SK-N-SH (cell line): ENCODE measurements around the gene EED. TPM values are rescaled to one million over a fixed set of nuclear protein-coding genes. Genes with fewer than 3 reads are reported as not detected.
A peak's percentile ranks its signal among the peaks of the same experiment; 100 is the strongest.

ENCODE experiments used
- CTCF ChIA-PET: fragments of 300-600, 350-600 bp; formaldehyde crosslinking; extraction: SDS; loops from one replicate; lab custom pipeline; 2021; lab: Yijun Ruan, JAX
- POLR2A ChIA-PET: fragments of 350-600 bp; sonication (Branson Sonifier 250); formaldehyde crosslinking; extraction: SDS; loops from one replicate; lab custom pipeline; 2020; ENCODE audit warnings: antibody characterized with exemption, inconsistent platforms; lab: Yijun Ruan, JAX
- DNase-seq: peaks from one replicate; pipeline ENCODE4 v3.0.0; 2012
- H2AFZ ChIP-seq: fragments of 200-600 bp; sonication (generic); 2 replicates; pipeline ENCODE4 v1.8.1; 2016; ENCODE audit warnings: antibody characterized with exemption, mild to moderate bottlenecking, low read depth
- H3F3A ChIP-seq: fragments of 200-600 bp; sonication (generic); replicated peaks from 2 replicates; pipeline ENCODE3; 2016; ENCODE audit warnings: antibody characterized with exemption, mild to moderate bottlenecking; ENCODE audit not compliant: insufficient read depth
- H3K27ac ChIP-seq, 2 experiments: fragments of 200-500 bp in 1 of 2; fragments of 200-600 bp in 1 of 2; sonication (Bioruptor generic) in 1 of 2; sonication (generic), shearing (Covaris generic) in 1 of 2; 2 replicates each; pipeline versions ENCODE4 v1.5.1 to v1.6.1; 2014 to 2016; ENCODE audit warnings: low read depth in 2 of 2, inconsistent platforms in 1 of 2, low read length in 1 of 2, mild to moderate bottlenecking in 1 of 2, mixed read lengths in 1 of 2
- H3K27me3 ChIP-seq: fragments of 200-600 bp; sonication (generic), shearing (Covaris generic); 2 replicates; pipeline ENCODE4 v1.6.1; 2016; ENCODE audit warnings: mixed run types; ENCODE audit not compliant: insufficient read depth
- H3K36me3 ChIP-seq, 2 experiments: fragments of 200-500 bp in 1 of 2; fragments of 200-600 bp in 1 of 2; sonication (Bioruptor generic) in 1 of 2; sonication (generic) in 1 of 2; replicated peaks in 1 of 2; 2 replicates each; pipeline versions ENCODE3 to v1.5.1; 2014 to 2016; ENCODE audit warnings: low read length in 1 of 2, mild to moderate bottlenecking in 1 of 2; ENCODE audit not compliant: insufficient read depth in 2 of 2, control insufficient read depth in 1 of 2
- H3K4me1 ChIP-seq, 2 experiments: fragments of 200-500 bp in 1 of 2; fragments of 200-600 bp in 1 of 2; sonication (Bioruptor generic) in 1 of 2; sonication (generic), shearing (Covaris generic) in 1 of 2; 2 replicates each; pipeline versions ENCODE4 v1.5.1 to v1.6.1; 2014 to 2016; ENCODE audit warnings: low read depth in 1 of 2, low read length in 1 of 2, mixed run types in 1 of 2; ENCODE audit not compliant: insufficient read depth in 2 of 2, control insufficient read depth in 1 of 2
- H3K4me2 ChIP-seq: fragments of 200-600 bp; sonication (generic), shearing (Covaris generic); 2 replicates; pipeline ENCODE4 v1.6.1; 2017; ENCODE audit warnings: mixed run types
- H3K4me3 ChIP-seq, 2 experiments: fragments of 200-500 bp in 1 of 2; fragments of 200-600 bp in 1 of 2; sonication (Bioruptor generic) in 1 of 2; sonication (generic), shearing (Covaris generic) in 1 of 2; 2 replicates each; pipeline versions ENCODE4 v1.5.1 to v1.8.1; 2014 to 2016; ENCODE audit warnings: low read depth in 2 of 2, inconsistent platforms in 1 of 2, low read length in 1 of 2, mild to moderate bottlenecking in 1 of 2, mixed read lengths in 1 of 2, moderate library complexity in 1 of 2
- H3K79me2 ChIP-seq: fragments of 200-600 bp; sonication (generic); 2 replicates; pipeline ENCODE4 v1.8.1; 2017; ENCODE audit warnings: mild to moderate bottlenecking; ENCODE audit not compliant: insufficient read depth
- H3K9ac ChIP-seq: fragments of 200-600 bp; sonication (generic); 2 replicates; pipeline ENCODE4 v1.6.1; 2017; ENCODE audit warnings: mixed run types
- H3K9me2 ChIP-seq: fragments of 200-600 bp; sonication (generic); 2 replicates; pipeline ENCODE4 v1.6.1; 2017; ENCODE audit warnings: mixed run types
- H3K9me3 ChIP-seq: fragments of 200-600 bp; sonication (generic); 2 replicates; pipeline ENCODE4 v1.6.1; 2017; ENCODE audit warnings: mixed run types, mild to moderate bottlenecking, moderate library complexity
- H4K20me1 ChIP-seq: fragments of 200-600 bp; sonication (generic); 2 replicates; pipeline ENCODE4 v1.6.1; 2017; ENCODE audit warnings: mild to moderate bottlenecking, mixed run types; ENCODE audit not compliant: insufficient read depth
- CHD2 ChIP-seq: fragments of 150-350 bp; IDR thresholded peaks from 2 replicates; pipeline ENCODE4 v1.6.1; 2018; ENCODE audit warnings: low read length; ENCODE audit not compliant: partially characterized antibody
- CTCF ChIP-seq: fragments of 200-600 bp; sonication (generic); IDR thresholded peaks from 2 replicates; pipeline ENCODE4 v1.6.1; 2017; ENCODE audit warnings: antibody characterized with exemption, mild to moderate bottlenecking, moderate library complexity
- ELF1 ChIP-seq: IDR thresholded peaks from 2 replicates; pipeline ENCODE4 v1.4.0; 2012
- EZH2phosphoT487 ChIP-seq: fragments of 200-600 bp; sonication (generic); IDR thresholded peaks from 2 replicates; pipeline ENCODE4 v1.6.1; 2017; ENCODE audit warnings: low read depth, mixed run types, mild to moderate bottlenecking, antibody characterized with exemption, moderate library complexity, borderline replicate concordance
- GABPA ChIP-seq: IDR thresholded peaks from 2 replicates; pipeline ENCODE4 v1.4.0; 2012; ENCODE audit warnings: low read depth, mild to moderate bottlenecking
- GATA2 ChIP-seq: sonication (generic); formaldehyde crosslinking; IDR thresholded peaks from 2 replicates; pipeline ENCODE4 v1.5.0; 2020; ENCODE audit warnings: mild to moderate bottlenecking, missing genetic modification reagents
- IRF3 ChIP-seq: fragments of 150-350 bp; IDR thresholded peaks from 2 replicates; pipeline ENCODE4 v1.6.1; 2016; ENCODE audit warnings: mild to moderate bottlenecking, low read depth, low read length
- MXI1 ChIP-seq: IDR thresholded peaks from 2 replicates; pipeline ENCODE4 v1.6.1; 2012; ENCODE audit warnings: mild to moderate bottlenecking, low read depth, low read length, improper control_type of control experiment
- NRF1 ChIP-seq: IDR thresholded peaks from 2 replicates; pipeline ENCODE4 v1.6.1; 2012; ENCODE audit warnings: low read depth, mild to moderate bottlenecking, low read length
- RCOR1 ChIP-seq: fragments of 150-350 bp; IDR thresholded peaks from 2 replicates; pipeline ENCODE4 v1.6.1; 2017; ENCODE audit warnings: antibody characterized with exemption, low read length
- TAF1 ChIP-seq: IDR thresholded peaks from 2 replicates; pipeline ENCODE4 v1.6.1; 2012; ENCODE audit warnings: low read depth, mild to moderate bottlenecking, low read length, moderate library complexity, borderline replicate concordance
- YY1 ChIP-seq: IDR thresholded peaks from 2 replicates; pipeline ENCODE4 v1.4.0; 2012; ENCODE audit warnings: low read depth, mild to moderate bottlenecking
- WGBS: methylation state at CpG from one replicate; pipeline ENCODE4 v1.1.6; 2017; ENCODE audit warnings: low lambda C conversion rate; 5-methylcytosine and 5-hydroxymethylcytosine counted together
- polyA plus RNA-seq, 3 experiments: library from polyadenylated mRNA; depleted of rRNA; stranded (reverse); fragments of >200 nt; gene quantifications; 2 replicates each; pipeline ENCODE4 v1.2.3, GENCODE V29; 2012

Gene EED
- polyA plus RNA-seq, 1 of the 3 experiments (the other 2 are of a cell fraction) = 12.8 TPM

- TF ChIP-seq GATA2 (CRISPR knock-in tag) (no peak), IRF3 (no peak)
Measured at GRCh38 chr11:86243396-86243795, 1.2 kb upstream of the EED start (continued).

GRCh38 chr11:86244063-86244521 lies 461 bp upstream of the EED start:
- WGBS = 2% methylated on average over 18 of the region's 18 CpGs
- POLR2A ChIA-PET = interaction anchor here (0.8 to 1.7 kb wide), 2 partner anchors 11 to 430 kb away, joined by 3 to 6 read pairs; no protein-coding TSS in a partner anchor

More at GRCh38 chr11:86244063-86244521, 461 bp upstream of the EED start:
- peak overlapping the region; percentile 98 to 100 for H3K27ac ChIP-seq
- no peak for TF ChIP-seq CTCF
- TF ChIP-seq NRF1 = peak; percentile 95; the same call in 1 of the 2 replicates
- no peak for TF ChIP-seq EZH2phosphoT487
- peak; percentile 57; the same call in 1 of the 2 replicates for TF ChIP-seq TAF1
- no peak for TF ChIP-seq CHD2
- no peak for TF ChIP-seq GABPA
- TF ChIP-seq ELF1 = no peak
- TF ChIP-seq YY1 = no peak
- no peak for TF ChIP-seq RCOR1
- peak; percentile 26; the same call in 1 of the 2 replicates for TF ChIP-seq MXI1
- TF ChIP-seq, all 33 proteins: peak for 3
- H3K4me2 ChIP-seq = peak overlapping the region; percentile 73
- peaks cover 3 to 8% of the 10 kb centered on the region in 2 experiments; a peak in 2 of 4 replicates for H3K4me1 ChIP-seq
- H3K27me3 ChIP-seq = no peaks in the 10 kb centered on the region
- peaks cover 0 to 4% of the 10 kb centered on the region in 2 experiments for H3K36me3 ChIP-seq
- peak overlapping the region; percentile 96 for H3K9ac ChIP-seq
- DNase-seq = peak; percentile 88
- H3K79me2 ChIP-seq = peaks cover 40% of the 10 kb centered on the region
- H4K20me1 ChIP-seq = peaks cover 33% of the 10 kb centered on the region
- peak overlapping the region; percentile 88 for H2AFZ ChIP-seq
- CTCF ChIA-PET = interaction anchor here (2.0 kb wide), 1 partner anchor 389 kb away, joined by 6 read pairs; the partner anchor contains the start of gene CCDC83
- peaks cover 7% of the 10 kb centered on the region for H3F3A ChIP-seq
- no peaks in the 10 kb centered on the region for H3K9me3 ChIP-seq
- peak overlapping the region; percentile 81 to 94 for H3K4me3 ChIP-seq
- H3K9me2 ChIP-seq = no peaks in the 10 kb centered on the region
